Lower leg skin (tissue), 3 donors: Measurements from ENCODE around the gene AGMO.

Experiments used
- CTCF ChIP-seq, 3 donors: fragments of 450-650 bp; IDR thresholded peaks; one replicate each; pipeline ENCODE4 v1.5.1; 2016; ENCODE audit warnings: antibody characterized with exemption in 3 of 3, mild to moderate bottlenecking in 3 of 3, moderate library complexity in 2 of 3
- POLR2A ChIP-seq, 2 donors: fragments of 450-650 bp; IDR thresholded peaks; one replicate each; pipeline ENCODE4 v1.6.1; 2016 to 2017; ENCODE audit warnings: antibody characterized with exemption in 2 of 2, mild to moderate bottlenecking in 1 of 2, moderate library complexity in 1 of 2

GRCh38 chr7:15559416-15559928 is 2.3 kb downstream of the AGMO start:
- no peak for TF ChIP-seq CTCF (IDR thresholded peaks at IDR 0.05)
- TF ChIP-seq POLR2A (IDR thresholded peaks at IDR 0.05) = no peak
